ENCODE results near the gene MSMP. TPM values are rescaled to one million over a fixed set of nuclear protein-coding genes. Genes with fewer than 3 reads are reported as not detected.

Gene MSMP
- total RNA-seq, 1 experiment from 2014 or later, result not detected

DNA sequence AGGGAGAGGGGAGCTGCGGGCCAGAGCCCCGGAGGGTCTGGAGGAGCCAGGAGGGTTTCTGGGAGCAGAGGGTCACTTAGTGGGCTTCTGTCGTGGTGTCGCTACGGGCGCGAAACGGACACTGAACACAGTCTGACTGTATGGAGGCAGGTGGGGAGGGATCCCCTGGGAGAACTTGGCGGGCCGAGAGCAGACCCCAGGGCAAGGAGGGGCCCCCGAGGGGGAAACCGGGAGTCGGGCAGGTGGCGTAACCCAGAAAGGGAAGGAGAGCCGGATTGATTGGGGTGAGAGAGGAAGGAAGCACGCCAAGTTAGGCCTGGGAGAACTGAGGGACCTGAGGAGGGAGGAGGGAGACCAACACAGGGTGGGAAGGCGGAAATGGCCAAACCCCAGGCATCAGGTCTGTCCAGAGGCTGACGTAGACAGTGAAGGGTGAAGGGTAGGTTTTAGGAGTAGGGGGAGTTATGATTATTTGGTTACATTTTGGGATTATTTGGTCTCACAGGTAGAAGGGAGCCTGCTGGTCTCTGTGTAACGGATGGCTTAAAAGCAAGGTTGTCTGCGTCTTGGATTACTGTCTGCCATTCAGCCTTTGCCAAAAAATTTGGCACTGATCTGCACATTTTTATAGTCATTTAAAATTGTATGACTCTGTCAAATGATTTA, 3.3 kb upstream of the MSMP start:
- CTCF ChIA-PET, result no interaction called here
- Histone ChIP-seq H3K4me1 (replicated peaks; ENCODE audit: insufficient read depth) (peaks cover 17% of the 10 kb centered on the region), H3F3A (ENCODE audit: insufficient read depth, low read depth) (peaks cover 29% of the 10 kb centered on the region), H3K9me2 (ENCODE audit: insufficient read depth) (no peaks in the 10 kb centered on the region), H3K36me3 (ENCODE audit: low read depth) (no peaks in the 10 kb centered on the region), H3K4me3 (peak overlapping the region; percentile 90), H4K20me1 (ENCODE audit: insufficient read depth) (no peaks in the 10 kb centered on the region), H3K4me2 (peak overlapping the region; percentile 94), H2AFZ (peak overlapping the region; percentile 85), H3K79me2 (ENCODE audit: low read depth) (peaks cover 38% of the 10 kb centered on the region), H3K9me3 (ENCODE audit: insufficient read depth, low read depth) (no peaks in the 10 kb centered on the region), H3K27me3 (ENCODE audit: insufficient read depth, low read depth) (no peaks in the 10 kb centered on the region), H3K27ac (peak overlapping the region; percentile 91)
- peak; percentile 49 to 57 for DNase-seq
- POLR2A ChIA-PET (ENCODE audit: unreplicated experiment), result interaction anchor here (0.6 kb wide), 1 partner anchor 45 kb away, joined by 4 read pairs; no protein-coding TSS in a partner anchor
- TF ChIP-seq, protein P1, sequence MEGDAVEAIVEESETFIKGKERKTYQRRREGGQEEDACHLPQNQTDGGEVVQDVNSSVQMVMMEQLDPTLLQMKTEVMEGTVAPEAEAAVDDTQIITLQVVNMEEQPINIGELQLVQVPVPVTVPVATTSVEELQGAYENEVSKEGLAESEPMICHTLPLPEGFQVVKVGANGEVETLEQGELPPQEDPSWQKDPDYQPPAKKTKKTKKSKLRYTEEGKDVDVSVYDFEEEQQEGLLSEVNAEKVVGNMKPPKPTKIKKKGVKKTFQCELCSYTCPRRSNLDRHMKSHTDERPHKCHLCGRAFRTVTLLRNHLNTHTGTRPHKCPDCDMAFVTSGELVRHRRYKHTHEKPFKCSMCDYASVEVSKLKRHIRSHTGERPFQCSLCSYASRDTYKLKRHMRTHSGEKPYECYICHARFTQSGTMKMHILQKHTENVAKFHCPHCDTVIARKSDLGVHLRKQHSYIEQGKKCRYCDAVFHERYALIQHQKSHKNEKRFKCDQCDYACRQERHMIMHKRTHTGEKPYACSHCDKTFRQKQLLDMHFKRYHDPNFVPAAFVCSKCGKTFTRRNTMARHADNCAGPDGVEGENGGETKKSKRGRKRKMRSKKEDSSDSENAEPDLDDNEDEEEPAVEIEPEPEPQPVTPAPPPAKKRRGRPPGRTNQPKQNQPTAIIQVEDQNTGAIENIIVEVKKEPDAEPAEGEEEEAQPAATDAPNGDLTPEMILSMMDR (conservative IDR thresholded peaks at IDR 0.05), result no peak
- TF ChIP-seq EZH2 (IDR thresholded peaks at IDR 0.05; ENCODE audit: low read depth), result no peak
- intact Hi-C loops (cut with micrococcal nuclease; ENCODE audit: unreplicated experiment), result no loop called here
- BruUV-seq (replicated peaks), result no TSS peak

GRCh38 chr9:35756275-35757225, 2.5 kb upstream of the MSMP start:
- peak overlapping the region; percentile 85 for H2AFZ ChIP-seq
- DNase-seq, result peak; percentile 42 to 57

DNA sequence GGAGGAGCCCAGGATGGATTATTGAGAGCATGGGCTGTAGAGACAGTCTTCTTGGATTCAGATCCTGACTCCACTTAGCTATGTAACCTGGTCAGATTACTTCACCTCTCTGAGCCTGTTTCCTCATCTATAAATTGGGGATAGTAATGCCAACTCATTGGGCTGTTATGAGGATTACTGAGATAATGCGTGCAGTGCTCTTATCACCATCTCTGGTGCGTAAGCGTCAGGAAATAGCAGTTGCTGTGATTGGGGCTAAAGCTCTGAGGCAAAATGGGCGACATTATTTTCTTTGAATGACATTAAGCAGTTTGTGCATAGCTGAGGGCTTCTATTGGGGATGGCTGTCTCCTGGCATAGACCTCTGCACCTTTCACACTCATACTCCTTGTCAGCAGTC, 995 bp upstream of the MSMP start:
- ChIA-PET POLR2A (ENCODE audit: unreplicated experiment) (no interaction called here), CTCF (no interaction called here)
- BruUV-seq (replicated peaks), result no TSS peak

More at GRCh38 chr9:35756275-35757225, 2.5 kb upstream of the MSMP start:
- TSS peak; percentile 51 for BruUV-seq (replicated peaks)
- no peaks in the 10 kb centered on the region for H4K20me1 ChIP-seq (ENCODE audit: insufficient read depth)
- peaks cover 33% of the 10 kb centered on the region for H3K79me2 ChIP-seq (ENCODE audit: low read depth)
- CTCF ChIA-PET, result interaction anchor here (0.5 kb wide), 1 partner anchor 732 kb away, joined by 3 read pairs; no protein-coding TSS in a partner anchor
- no peaks in the 10 kb centered on the region for H3K27me3 ChIP-seq (ENCODE audit: insufficient read depth, low read depth)
- TF ChIP-seq EZH2 (IDR thresholded peaks at IDR 0.05; ENCODE audit: low read depth), result no peak
- TF ChIP-seq, protein P1 (conservative IDR thresholded peaks at IDR 0.05), result peak; percentile 68
- H3F3A ChIP-seq (ENCODE audit: insufficient read depth, low read depth), result peaks cover 29% of the 10 kb centered on the region
- intact Hi-C loops (cut with micrococcal nuclease; ENCODE audit: unreplicated experiment), result no loop called here
- POLR2A ChIA-PET (ENCODE audit: unreplicated experiment), result interaction anchor here (0.6 kb wide), 1 partner anchor 44 kb away, joined by 4 read pairs; no protein-coding TSS in a partner anchor
- no peaks in the 10 kb centered on the region for H3K9me3 ChIP-seq (ENCODE audit: insufficient read depth, low read depth)
- peak overlapping the region; percentile 90 for H3K4me3 ChIP-seq
- H3K9me2 ChIP-seq (ENCODE audit: insufficient read depth), result no peaks in the 10 kb centered on the region
- H3K4me1 ChIP-seq (replicated peaks; ENCODE audit: insufficient read depth), result peaks cover 17% of the 10 kb centered on the region
- no peaks in the 10 kb centered on the region for H3K36me3 ChIP-seq (ENCODE audit: low read depth)
- peak overlapping the region; percentile 94 for H3K4me2 ChIP-seq
- peak overlapping the region; percentile 91 for H3K27ac ChIP-seq

More for the DNA sequence above, 995 bp upstream of the MSMP start:
- no peaks in the 10 kb centered on the region for H3K27me3 ChIP-seq (ENCODE audit: insufficient read depth, low read depth)
- intact Hi-C loops (cut with micrococcal nuclease; ENCODE audit: unreplicated experiment), result no loop called here
- TF ChIP-seq, protein P1 (conservative IDR thresholded peaks at IDR 0.05), result no peak
- no peak for TF ChIP-seq EZH2 (IDR thresholded peaks at IDR 0.05; ENCODE audit: low read depth)
- peaks cover 30% of the 10 kb centered on the region for H3K79me2 ChIP-seq (ENCODE audit: low read depth)
- no peak overlapping the region for H3K27ac ChIP-seq
- H3K36me3 ChIP-seq (ENCODE audit: low read depth), result no peaks in the 10 kb centered on the region
- H3K4me2 ChIP-seq, result no peak overlapping the region
- H3F3A ChIP-seq (ENCODE audit: insufficient read depth, low read depth), result peaks cover 32% of the 10 kb centered on the region
- no peaks in the 10 kb centered on the region for H3K9me2 ChIP-seq (ENCODE audit: insufficient read depth)
- H4K20me1 ChIP-seq (ENCODE audit: insufficient read depth), result no peaks in the 10 kb centered on the region
- no peak for DNase-seq
- H3K4me3 ChIP-seq, result no peak overlapping the region
- no peaks in the 10 kb centered on the region for H3K9me3 ChIP-seq (ENCODE audit: insufficient read depth, low read depth)
- no peak overlapping the region for H2AFZ ChIP-seq
- peaks cover 17% of the 10 kb centered on the region for H3K4me1 ChIP-seq (replicated peaks; ENCODE audit: insufficient read depth)

Data from PC-9 (cell line).